K562 (cell line): ENCODE data around the gene GANAB. TPM values are rescaled to one million over a fixed set of nuclear protein-coding genes. Genes with fewer than 3 reads are reported as not detected.

Source experiments
- ARID2 ChIP-seq: fragments of 450-650 bp; IDR thresholded peaks from 2 replicates; pipeline ENCODE4 v1.6.1; 2017; ENCODE audit warnings: antibody characterized with exemption, mild to moderate bottlenecking
- ATF1 ChIP-seq, 2 experiments: fragments of 450-650 bp in 1 of 2; IDR thresholded peaks; 2 replicates each; pipeline ENCODE4 v1.6.1; 2016; ENCODE audit warnings: missing compliant biosample characterization in 1 of 2, missing genetic modification characterization in 1 of 2
- BACH1 ChIP-seq: fragments of 200-800 bp; sonication (Bioruptor generic); IDR thresholded peaks from 2 replicates; pipeline ENCODE4 v1.6.1; 2016; ENCODE audit warnings: missing genetic modification characterization, missing compliant biosample characterization
- CAMTA2 ChIP-seq: fragments of 250-450 bp; sonication (Bioruptor Pico); conservative IDR thresholded peaks from 2 replicates; pipeline ENCODE4 v1.5.1; 2022
- EGR1 ChIP-seq: fragments of 450-650 bp; conservative IDR thresholded peaks from 2 replicates; pipeline ENCODE4 v1.6.1; 2017; ENCODE audit warnings: mild to moderate bottlenecking
- GATAD2A ChIP-seq: fragments of 450-650 bp; IDR thresholded peaks from 2 replicates; pipeline ENCODE4 v1.6.1; 2017
- MTA3 ChIP-seq: fragments of 450-650 bp; formaldehyde crosslinking; IDR thresholded peaks from 2 replicates; pipeline ENCODE4 v1.6.1; 2017; ENCODE audit warnings: mild to moderate bottlenecking, borderline replicate concordance
- RBBP5 ChIP-seq: fragments of 200-600 bp; sonication (generic); IDR thresholded peaks from 2 replicates; pipeline ENCODE4 v1.6.1; 2012; ENCODE audit warnings: borderline replicate concordance, mild to moderate bottlenecking, low read length, control low read depth, inconsistent platforms; ENCODE audit not compliant: insufficient read depth, poor library complexity, severe bottlenecking
- REST ChIP-seq, 2 experiments: fragments of 450-650 bp; formaldehyde crosslinking in 1 of 2; IDR thresholded peaks; 2 replicates each; pipeline versions ENCODE4 v1.4.0 to v1.6.1; 2014 to 2020; ENCODE audit warnings: mild to moderate bottlenecking in 2 of 2, borderline replicate concordance in 1 of 2, low read depth in 1 of 2
- SIRT6 ChIP-seq: IDR thresholded peaks from one replicate; pipeline ENCODE4 v1.6.1; 2012; ENCODE audit warnings: low read depth, mild to moderate bottlenecking, control low read depth, inconsistent platforms, low read length, moderate library complexity
- SIX5 ChIP-seq, 2 experiments: IDR thresholded peaks; 2 replicates each; pipeline ENCODE4 v1.6.1; 2011; ENCODE audit warnings: low read length in 2 of 2, borderline replicate concordance in 1 of 2, low read depth in 1 of 2, mild to moderate bottlenecking in 1 of 2, moderate library complexity in 1 of 2; ENCODE audit not compliant: insufficient read depth in 1 of 2
- THAP12 ChIP-seq: fragments of 250-450 bp; sonication (Bioruptor Pico); IDR thresholded peaks from 2 replicates; pipeline ENCODE4 v1.9.0; 2021; ENCODE audit warnings: mild to moderate bottlenecking, inconsistent platforms
- ZNF143 ChIP-seq: sonication (generic); formaldehyde crosslinking; IDR thresholded peaks from 2 replicates; pipeline ENCODE4 v1.9.0; 2022; ENCODE audit warnings: mild to moderate bottlenecking, missing genetic modification reagents
- ZNF217 ChIP-seq: sonication (generic); formaldehyde crosslinking; IDR thresholded peaks from 2 replicates; pipeline ENCODE4 v1.8.0; 2022; ENCODE audit warnings: mild to moderate bottlenecking, missing genetic modification reagents
- ZNF253 ChIP-seq: fragments of 250-450 bp; sonication (Bioruptor Pico); conservative IDR thresholded peaks from 2 replicates; pipeline ENCODE4 v1.6.1; 2021; ENCODE audit warnings: mild to moderate bottlenecking
- ZNF511 ChIP-seq: sonication (generic); formaldehyde crosslinking; IDR thresholded peaks from 2 replicates; pipeline ENCODE4 v1.8.0; 2022; ENCODE audit warnings: mild to moderate bottlenecking, missing genetic modification reagents
- ZNF583 ChIP-seq: fragments of 250-450 bp; sonication (Bioruptor Pico); IDR thresholded peaks from 2 replicates; pipeline ENCODE4 v1.4.0; 2020
- ZNF699 ChIP-seq: fragments of 250-450 bp; sonication (Bioruptor Pico); IDR thresholded peaks from 2 replicates; pipeline ENCODE4 v1.8.0; 2021; ENCODE audit warnings: mild to moderate bottlenecking, moderate library complexity; ENCODE audit not compliant: insufficient replicate concordance
- polyA plus RNA-seq, 8 experiments: library from polyadenylated mRNA; depleted of rRNA in 4 of 8; stranded (reverse) in 5 of 8; unstranded in 3 of 8; fragments of >200 nt; fragmentation: Nextera tagmentation in 2 of 8; fragmentation: Illumina TruSeq in 1 of 8; extraction: Ambion mirVana in 2 of 8; extraction: Trizol in 1 of 8; gene quantifications; 2 replicates each; pipeline versions ENCODE4 v1.2.1 to v1.2.3, GENCODE V29; 2011 to 2014; ENCODE audit warnings: inconsistent platforms in 1 of 8, missing spikeins in 1 of 8
- total RNA-seq, 7 experiments: library from RNA; depleted of rRNA in 6 of 7; stranded (reverse); fragments of >200 nt in 6 of 7; fragmentation: Illumina TruSeq in 2 of 7; extraction: Trizol in 2 of 7; gene quantifications; 2 replicates each; pipeline versions ENCODE4 v1.2.1 to v1.2.3, GENCODE V29; 2011 to 2021; ENCODE audit warnings: low replicate concordance in 1 of 7

Gene GANAB
- total and polyA plus RNA-seq, 9 of the 15 experiments (the other 6 are each of a cell fraction or from before 2014, with no cell fraction given) = 6.5 to 284 (median 161) TPM

DNA sequence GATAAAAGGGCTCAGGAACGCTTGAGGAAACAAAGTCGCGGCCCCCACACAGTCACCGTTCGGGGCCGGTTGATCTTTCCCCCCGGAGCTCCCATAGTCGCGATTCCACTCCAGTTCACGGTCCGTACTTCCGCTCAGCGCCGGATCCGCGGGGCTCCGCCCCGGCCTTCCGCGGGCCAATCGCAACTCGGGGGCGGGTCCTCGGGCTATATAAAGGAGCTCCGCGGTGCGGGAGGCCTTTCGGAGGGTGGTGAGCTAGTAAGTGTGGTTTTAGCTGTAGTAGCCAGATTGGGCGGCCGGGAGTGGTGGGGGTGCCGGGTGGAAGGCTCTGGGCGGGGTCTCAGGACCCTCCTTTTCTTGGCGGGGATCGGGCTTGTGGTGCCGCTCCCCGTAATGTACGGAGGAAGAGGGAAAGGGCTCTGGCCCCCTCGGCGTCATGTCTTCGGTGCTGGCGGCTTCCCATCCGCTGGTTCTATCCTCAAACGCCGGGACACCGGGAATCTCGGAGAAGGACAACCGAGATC lies 18.7 kb upstream of the GANAB start, which contains the start of the genes C11orf98 and CSKMT (continued):
- TF ChIP-seq GATAD2A (no peak), THAP12 (CRISPR knock-in tag) (peak; percentile 97), ZNF143 (no peak), ATF1 (CRISPR knock-in tag; IDR thresholded peaks at IDR 0.05) (no peak), ATF1 (tag; IDR thresholded peaks at IDR 0.05) (peak; percentile 56), ZNF253 (no peak; the same call in 1 of the 2 replicates), ZNF583 (CRISPR knock-in tag) (no peak), SIX5 (IDR thresholded peaks at IDR 0.05; ENCODE audit: borderline replicate concordance in 1 of 2, insufficient read depth in 1 of 2, low read depth in 1 of 2, low read length in 2 of 2) (no peak), REST (IDR thresholded peaks at IDR 0.05; ENCODE audit: borderline replicate concordance) (0 out of 2 replicates have a peak, but pooled peaks have one; percentile 19), REST (CRISPR knock-in tag; IDR thresholded peaks at IDR 0.05; ENCODE audit: low read depth) (no peak; the same call in 1 of the 2 replicates), BACH1 (no peak), ARID2 (no peak), RBBP5 (peak; percentile 67), SIRT6 (no peak), CAMTA2 (CRISPR knock-in tag) (0 out of 2 replicates have a peak, but pooled peaks have one; percentile 22), ZNF217 (CRISPR knock-in tag) (no peak), ZNF511 (CRISPR knock-in tag) (no peak; the same call in 1 of the 2 replicates), EGR1 (peak; percentile 43; the same call in 1 of the 2 replicates), ZNF699 (CRISPR knock-in tag) (no peak), MTA3 (peak; percentile 100)
